GM12801 (cell line): ENCODE data around the gene SORCS3.

Experiments
- TF ChIP-seq, protein P1 (sequence below): IDR thresholded peaks from one replicate; pipeline ENCODE4 v1.5.1; 2011; ENCODE audit warnings: control low read depth; ENCODE audit not compliant: insufficient read length; ENCODE audit errors: extremely low read depth

Gene SORCS3

DNA sequence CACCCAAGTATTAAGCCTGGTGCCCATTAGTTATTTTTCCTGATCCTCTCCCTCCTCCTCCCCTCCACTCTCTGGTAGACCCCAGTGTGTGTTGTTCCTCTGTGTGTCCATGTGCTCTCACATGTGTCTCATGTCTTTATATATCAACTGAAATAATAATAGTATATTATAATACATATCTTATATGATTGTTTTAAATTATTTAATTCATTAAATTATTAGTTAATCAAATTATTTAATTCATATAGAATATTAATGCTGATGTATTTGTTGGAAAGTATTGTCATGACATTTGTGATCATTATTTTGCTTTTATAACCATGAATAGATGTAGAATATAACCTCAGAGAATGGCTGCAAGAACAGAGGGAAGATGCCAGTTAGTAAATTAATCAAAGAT is 647.5 kb downstream of the SORCS3 start:
- TF ChIP-seq, protein P1, sequence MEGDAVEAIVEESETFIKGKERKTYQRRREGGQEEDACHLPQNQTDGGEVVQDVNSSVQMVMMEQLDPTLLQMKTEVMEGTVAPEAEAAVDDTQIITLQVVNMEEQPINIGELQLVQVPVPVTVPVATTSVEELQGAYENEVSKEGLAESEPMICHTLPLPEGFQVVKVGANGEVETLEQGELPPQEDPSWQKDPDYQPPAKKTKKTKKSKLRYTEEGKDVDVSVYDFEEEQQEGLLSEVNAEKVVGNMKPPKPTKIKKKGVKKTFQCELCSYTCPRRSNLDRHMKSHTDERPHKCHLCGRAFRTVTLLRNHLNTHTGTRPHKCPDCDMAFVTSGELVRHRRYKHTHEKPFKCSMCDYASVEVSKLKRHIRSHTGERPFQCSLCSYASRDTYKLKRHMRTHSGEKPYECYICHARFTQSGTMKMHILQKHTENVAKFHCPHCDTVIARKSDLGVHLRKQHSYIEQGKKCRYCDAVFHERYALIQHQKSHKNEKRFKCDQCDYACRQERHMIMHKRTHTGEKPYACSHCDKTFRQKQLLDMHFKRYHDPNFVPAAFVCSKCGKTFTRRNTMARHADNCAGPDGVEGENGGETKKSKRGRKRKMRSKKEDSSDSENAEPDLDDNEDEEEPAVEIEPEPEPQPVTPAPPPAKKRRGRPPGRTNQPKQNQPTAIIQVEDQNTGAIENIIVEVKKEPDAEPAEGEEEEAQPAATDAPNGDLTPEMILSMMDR: no peak

DNA sequence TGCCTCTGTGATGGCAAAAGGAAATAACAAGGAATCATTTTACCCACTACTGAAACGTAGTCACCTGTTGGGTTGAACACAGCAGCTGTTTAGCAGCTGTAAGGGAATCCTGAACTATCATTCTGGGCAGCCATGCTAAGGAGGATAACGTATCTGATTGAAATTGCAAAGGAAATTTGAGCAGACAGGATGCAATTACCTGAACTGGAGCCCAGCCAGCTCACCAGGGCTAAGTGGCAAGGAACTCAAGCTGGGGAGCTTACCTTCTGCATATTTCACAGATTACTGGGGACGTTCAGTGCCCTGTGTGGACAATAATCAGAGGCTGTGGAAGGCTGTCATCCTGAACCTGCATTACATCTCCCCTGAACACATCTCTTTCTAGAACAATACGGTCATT is 650.5 kb downstream of the SORCS3 start:
- TF ChIP-seq, protein P1: no peak

DNA sequence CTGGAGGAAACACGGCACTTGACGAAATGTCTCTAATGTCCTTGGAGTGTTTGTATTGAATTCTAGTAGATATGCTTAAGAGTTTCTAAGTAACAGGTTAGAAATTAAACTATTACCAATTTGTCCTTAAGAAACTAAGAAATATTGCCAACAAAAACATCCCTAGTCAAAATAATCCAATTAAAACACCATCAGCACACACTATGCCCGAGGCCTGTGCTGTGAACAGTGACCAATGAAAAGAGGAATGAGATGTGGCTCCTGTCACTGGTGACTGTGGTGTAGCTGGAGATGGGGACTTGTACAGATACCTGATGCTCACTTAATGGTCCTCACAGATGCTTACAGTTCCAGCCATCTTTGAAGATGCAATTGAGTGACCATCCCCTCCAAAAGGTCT is 651.1 kb downstream of the SORCS3 start:
- TF ChIP-seq, protein P1: no peak
